GM12891 (cell line): Measurements from ENCODE around the gene TBX1.

Source experiments
- PAX5 ChIP-seq: IDR thresholded peaks from 2 replicates; pipeline ENCODE4 v1.6.1; 2011; ENCODE audit warnings: low read length, moderate library complexity, mild to moderate bottlenecking; ENCODE audit not compliant: insufficient read depth, severe bottlenecking
- POLR2A ChIP-seq: IDR thresholded peaks from 2 replicates; pipeline ENCODE4 v1.6.1; 2011; ENCODE audit warnings: low read depth, low read length, control low read depth
- POLR2AphosphoS5 ChIP-seq: IDR thresholded peaks from 2 replicates; pipeline ENCODE4 v1.6.1; 2011; ENCODE audit warnings: low read depth, low read length, control low read depth
- SPI1 ChIP-seq: IDR thresholded peaks from 2 replicates; pipeline ENCODE4 v1.6.1; 2011; ENCODE audit warnings: low read depth, low read length, control low read depth

DNA sequence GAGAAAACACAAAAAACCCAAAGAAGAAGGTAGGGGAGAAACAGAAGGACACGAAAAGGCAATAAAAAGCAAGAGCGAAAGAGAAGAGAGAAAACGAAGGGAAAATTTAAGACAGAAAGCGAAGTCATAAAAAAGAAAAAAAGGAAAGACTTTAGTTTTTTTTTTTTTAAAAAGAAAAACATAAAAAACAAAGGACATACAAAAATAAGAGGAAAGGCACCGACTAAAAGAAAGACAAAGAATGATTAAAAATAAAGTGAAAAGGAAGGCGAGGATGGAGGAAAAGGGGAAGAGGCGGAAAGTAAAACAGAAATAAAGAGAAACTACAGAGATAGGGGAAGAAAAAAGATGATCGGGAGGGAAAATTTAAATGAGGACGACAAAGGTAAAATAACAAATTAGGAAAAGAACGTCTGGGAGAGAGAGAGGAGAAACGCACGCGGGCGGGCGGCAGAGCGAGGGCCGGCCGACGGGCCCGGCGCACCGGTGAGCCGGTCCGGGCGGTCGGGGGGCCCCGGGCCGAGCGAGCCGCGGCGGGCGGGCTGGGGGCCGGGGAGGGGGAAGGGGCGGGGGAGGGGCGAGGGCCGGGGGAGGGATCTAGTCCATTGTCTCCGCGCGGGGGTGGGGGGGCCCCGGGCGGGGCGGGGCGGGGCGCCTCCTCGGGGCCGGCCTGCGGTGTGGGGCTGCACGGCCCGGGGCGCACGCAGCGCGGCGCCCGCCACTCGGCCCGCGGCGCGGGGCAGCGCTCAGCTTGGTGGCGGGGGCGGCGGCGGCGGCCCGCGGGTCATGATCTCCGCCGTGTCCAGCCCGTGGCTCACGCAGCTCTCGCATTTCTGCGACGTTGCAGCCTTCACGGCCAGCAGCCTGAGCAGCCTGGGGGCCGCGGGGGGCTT lies at the start of gene TBX1:
- TF ChIP-seq POLR2AphosphoS5 (no peak), PAX5 (no peak), SPI1 (no peak), POLR2A (no peak)
